Kidney glomerular epithelial cell (primary cell): Measurements from ENCODE around the gene ZNF385A.
"Not testable (repeated sequence)": the region's sequence is repeated elsewhere in the genome, so short reads cannot be mapped to it uniquely, and the experiment has no call there.

Source experiments
- DNase-seq: peaks from one replicate; lab custom pipeline; 2025; lab: John Stamatoyannopoulos, UW

The ZNF385A gene

GRCh38 chr12:54355104-54355815, 29.3 kb downstream of the ZNF385A start:
- DNase-seq, result no peak

DNA sequence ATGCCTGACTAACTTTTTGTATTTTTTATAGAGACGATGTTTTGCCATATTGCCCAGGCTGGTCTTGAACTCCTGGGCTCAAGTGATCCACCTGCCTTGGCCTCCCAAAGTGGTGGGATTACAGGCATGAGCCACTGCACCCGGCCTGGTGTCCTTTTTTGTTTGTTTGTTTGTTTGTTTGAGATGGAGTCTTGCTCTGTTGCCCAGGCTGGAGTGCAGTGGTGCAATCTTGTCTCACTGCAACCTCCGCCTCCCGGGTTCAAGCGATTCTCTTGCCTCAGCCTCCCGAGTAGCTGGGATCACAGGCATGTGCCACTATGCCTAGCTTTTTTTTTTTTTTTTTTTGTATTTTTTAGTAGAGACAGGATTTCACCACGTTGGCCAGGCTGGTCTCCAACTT, 30.3 kb downstream of the ZNF385A start:
- not testable (repeated sequence) for DNase-seq

GRCh38 chr12:54352891-54353874, 31.4 kb downstream of the ZNF385A start:
- DNase-seq, result no peak

DNA sequence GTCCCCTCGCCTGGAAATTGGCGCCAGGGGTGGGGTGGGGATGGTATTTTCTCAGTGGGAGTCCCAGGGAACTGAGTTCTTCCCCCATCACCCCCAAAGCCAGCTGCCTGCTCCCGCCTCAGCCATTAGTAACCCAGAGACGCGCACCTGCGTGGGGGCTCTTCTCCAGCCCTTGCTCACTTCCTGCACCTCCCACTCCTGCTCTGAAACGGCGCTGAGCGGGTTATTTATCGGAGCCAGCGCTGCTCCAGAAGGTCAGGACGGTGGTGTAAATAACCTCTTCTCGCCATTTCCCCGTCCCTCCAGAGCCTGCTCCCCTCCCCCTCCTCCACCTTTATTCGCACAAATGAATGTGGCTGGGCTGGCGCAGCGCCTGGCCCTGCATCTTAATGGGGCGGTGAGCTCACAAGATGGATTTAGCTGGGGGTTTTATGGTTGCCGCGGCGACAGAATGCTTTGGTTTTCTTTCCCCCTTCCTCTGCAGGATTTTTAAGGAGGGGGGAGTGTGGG, 32.5 kb downstream of the ZNF385A start:
- DNase-seq, result peak; percentile 61

- DNase-seq, result no peak
Observed at GRCh38 chr12:54351341-54351740, 33.2 kb downstream of the ZNF385A start.

GRCh38 chr12:54350743-54351142, 33.8 kb downstream of the ZNF385A start:
- no peak for DNase-seq

- DNase-seq, result no peak
Observed at GRCh38 chr12:54349679-54350078, 34.9 kb downstream of the ZNF385A start.

DNA sequence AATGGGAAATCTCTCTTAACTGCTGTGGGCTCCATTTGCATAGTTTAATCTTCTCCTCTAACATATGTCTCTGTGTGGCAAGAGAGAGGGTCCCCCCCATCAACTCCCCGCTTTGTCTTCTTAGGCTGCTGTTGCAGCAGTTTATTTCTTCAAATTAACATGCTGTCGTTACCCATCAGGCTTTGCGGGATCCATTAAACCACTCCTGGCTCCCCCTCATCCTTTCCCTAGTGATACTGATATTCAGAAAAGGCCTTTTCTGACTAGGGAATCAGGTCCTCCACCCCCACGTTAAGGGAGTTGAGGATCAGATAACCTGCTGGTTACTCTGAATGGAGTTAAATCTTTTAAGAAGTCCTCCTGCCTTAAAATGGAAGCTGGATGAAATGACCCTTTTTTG, 35.5 kb downstream of the ZNF385A start:
- no peak for DNase-seq

DNA sequence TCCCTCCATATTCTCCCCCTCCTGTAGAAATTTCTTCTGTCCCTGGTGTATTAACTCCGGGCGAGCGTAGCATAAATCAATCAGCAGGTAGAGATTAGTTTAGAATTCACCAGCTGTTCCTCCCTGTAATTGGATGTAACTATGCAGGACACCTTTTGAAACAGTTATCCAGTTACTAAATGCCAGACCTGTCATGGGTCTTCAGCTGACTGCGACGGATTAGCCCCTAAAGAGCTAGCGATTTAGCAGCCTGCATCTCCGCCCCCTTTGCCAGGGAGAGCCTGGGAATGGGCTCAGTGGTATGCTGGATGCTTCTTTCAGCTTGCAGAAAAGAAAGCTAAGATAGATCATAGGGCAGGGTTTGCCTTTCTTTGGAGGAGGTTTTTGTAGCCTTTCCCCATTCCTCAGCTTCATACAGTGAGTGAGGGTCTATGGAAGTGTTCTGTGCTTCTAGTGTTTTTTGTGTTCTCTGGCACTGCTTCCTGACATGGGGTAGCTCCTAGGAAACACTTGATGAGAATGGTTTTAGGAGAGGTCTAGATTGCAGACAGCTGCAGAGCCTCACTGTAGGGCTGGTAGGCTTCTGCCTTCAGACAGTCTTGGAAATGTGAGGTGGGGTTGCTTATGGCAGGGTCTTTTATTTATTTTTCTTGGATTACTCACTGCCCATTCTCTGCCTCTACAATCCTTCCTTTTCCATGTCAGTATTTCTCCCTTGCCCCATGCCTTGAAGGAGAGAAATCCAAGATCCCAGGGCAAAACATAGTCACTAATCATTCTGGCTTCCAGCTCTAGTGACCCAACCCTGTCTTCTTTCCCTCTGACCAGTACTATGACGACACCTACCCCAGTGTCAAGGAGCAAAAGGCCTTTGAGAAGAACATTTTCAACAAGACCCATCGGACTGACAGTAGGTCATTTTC, 42.9 kb downstream of the ZNF385A start:
- no peak for DNase-seq

DNA sequence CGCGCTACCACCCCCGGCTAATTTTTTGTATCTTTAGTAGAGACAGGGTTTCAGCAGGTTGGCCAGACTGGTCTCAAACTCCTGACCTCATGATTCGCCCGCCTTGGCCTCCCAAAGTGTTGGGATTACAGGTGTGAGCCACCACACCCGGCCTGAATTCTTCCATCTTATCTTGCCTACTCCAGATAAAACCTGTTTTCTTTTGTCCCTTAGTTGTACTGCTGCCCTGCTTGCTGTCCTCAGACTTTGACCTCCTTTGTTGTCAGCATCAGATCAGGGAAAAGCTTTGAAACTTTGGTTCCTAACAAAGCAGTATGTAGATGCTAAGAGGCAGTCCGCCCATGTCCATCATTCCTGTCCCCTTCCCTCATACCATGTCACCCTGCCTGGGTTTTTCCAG, 43.7 kb downstream of the ZNF385A start:
- no peak for DNase-seq

DNA sequence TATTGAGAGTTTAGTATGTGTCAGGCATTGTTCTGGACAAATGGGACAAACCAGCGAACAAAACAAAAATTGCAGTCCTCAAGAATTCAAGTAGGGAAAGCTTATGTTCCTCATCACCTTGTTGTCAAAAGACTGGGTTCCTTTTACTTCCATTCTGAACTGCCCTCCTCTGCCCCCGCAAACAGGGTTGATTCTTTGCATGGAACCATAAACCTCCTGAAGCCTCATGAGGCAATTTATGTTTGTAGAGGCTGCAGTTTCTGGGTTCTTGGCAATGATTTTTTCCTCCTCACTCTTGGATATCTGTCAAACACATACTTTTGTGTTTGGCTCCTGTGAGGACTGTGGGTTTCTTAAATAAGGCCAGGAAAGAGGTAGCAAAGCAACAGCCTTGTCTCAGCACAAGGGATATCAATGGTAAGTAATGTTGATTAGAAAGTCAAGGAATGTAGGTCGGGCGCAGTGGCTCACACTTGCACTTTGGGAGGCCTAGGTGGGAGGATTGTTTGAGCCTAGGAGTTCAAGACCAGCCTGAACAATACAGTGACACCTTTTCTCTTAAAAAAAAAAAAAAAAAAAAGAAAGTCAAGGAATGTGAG, 45.7 kb downstream of the ZNF385A start:
- no peak for DNase-seq

- no peak for DNase-seq
Observed at GRCh38 chr12:54337854-54338650, 46.5 kb downstream of the ZNF385A start.

DNA sequence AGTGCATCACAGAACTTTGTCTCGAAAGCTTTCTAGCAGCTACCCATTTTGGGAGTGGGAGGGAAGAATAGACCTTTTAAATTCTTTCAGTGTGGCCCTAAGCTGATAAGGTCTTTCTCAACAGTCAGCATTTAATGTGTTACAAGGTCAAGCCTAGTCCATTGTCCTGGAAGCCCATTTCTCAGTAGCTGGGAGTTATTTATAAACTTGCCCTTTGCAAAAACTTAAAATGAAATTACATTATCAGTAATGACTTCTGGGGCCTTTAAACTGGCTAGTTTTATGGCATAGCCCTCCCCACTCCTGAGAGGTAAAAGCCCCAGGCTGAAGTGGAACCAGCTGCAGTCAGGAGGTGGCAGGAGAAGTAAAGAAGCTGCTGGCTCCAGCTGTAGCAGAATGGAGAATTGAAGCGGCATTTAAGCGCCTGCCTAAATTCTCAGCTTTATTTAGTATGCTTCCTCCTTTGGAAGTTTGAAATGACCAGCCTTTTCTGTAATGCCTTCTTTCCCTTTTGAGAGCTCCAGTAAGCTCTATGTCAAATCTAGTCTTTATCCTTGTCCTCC, 47.2 kb downstream of the ZNF385A start:
- DNase-seq, result no peak

DNA sequence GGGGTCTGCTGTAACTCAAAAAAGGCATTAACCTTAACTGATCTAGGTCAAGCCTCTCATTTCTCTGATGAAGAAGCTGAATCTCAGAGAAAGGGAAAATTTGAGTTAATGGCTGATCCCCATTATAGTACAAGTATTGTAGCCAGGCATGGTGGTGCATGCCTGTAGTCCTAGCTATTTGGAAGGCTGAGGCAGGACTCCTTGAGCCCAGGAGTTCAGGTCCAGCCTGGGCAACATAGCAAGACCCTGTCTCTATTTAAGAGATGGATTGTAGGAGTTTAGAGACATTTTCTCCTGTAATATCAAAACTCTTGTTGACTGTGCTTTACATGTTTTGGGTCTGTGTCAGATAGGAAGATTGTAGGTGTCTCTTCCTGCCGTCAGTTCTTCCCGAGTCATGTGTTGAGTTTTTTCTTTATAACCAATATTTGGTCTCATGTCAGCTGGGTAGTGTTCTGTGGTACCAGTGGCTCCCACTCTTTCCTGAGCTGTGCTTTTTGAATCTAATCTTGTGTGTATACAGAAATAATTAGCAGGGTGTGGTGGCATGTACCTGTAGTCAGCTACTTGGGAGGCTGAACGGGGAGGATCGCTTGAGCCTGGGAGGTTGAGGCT, 51.0 kb downstream of the ZNF385A start:
- DNase-seq, result no peak

GRCh38 chr12:54331461-54331860, 53.1 kb downstream of the ZNF385A start:
- no peak for DNase-seq

- DNase-seq, result no peak
Observed at GRCh38 chr12:54330442-54330841, 54.1 kb downstream of the ZNF385A start.

GRCh38 chr12:54329759-54330158, 54.8 kb downstream of the ZNF385A start:
- DNase-seq, result no peak

GRCh38 chr12:54328595-54329337, 55.8 kb downstream of the ZNF385A start:
- DNase-seq, result no peak
